ENCODE results near the gene SPRED3. TPM values are rescaled to one million over a fixed set of nuclear protein-coding genes. Genes with fewer than 3 reads are reported as not detected.

The SPRED3 gene
- total RNA-seq, 2 donors from 2014 or later = 5.3 to 10.0 TPM

- Histone ChIP-seq H3K36me3 (ENCODE audit: control insufficient read depth, insufficient read depth, low read length) (no peaks in the 10 kb centered on the region), H3K27ac (ENCODE audit: low read depth, low read length) (no peak overlapping the region), H3K4me3 (ENCODE audit: low read length) (no peak overlapping the region), H3K9me3 (ENCODE audit: control insufficient read depth, low read length) (no peaks in the 10 kb centered on the region), H3K27me3 (ENCODE audit: control insufficient read depth, insufficient read depth, low read length, poor library complexity, severe bottlenecking) (peaks cover 16% of the 10 kb centered on the region), H3K9ac (ENCODE audit: extremely low read depth, low read length, poor library complexity, severe bottlenecking) (no peak overlapping the region), H3K4me1 (ENCODE audit: control insufficient read depth, insufficient read depth, low read length) (peaks cover 3% of the 10 kb centered on the region)
- Mint-ChIP-seq H3K27me3 (ENCODE audit: insufficient read depth) (peaks cover 38% of the 10 kb centered on the region), H3K9me3 (no peaks in the 10 kb centered on the region), H3K4me3 (no peak overlapping the region), H3K4me1 (peaks cover 9% of the 10 kb centered on the region), H3K27ac (no peak overlapping the region), H3K36me3 (ENCODE audit: low read depth) (peaks cover under 1% of the 10 kb centered on the region)
- no peak for TF ChIP-seq CTCF (conservative IDR thresholded peaks at IDR 0.05)
- 81 to 91% methylated on average over 3 to 6 of the region's 6 CpGs for WGBS, 2 experiments (ENCODE audit: insufficient coverage in 1 of 2, insufficient read length in 1 of 2)
- no peak for DNase-seq
Observed at GRCh38 chr19:38371081-38371480, 17.4 kb upstream of the SPRED3 start.

GRCh38 chr19:38373907-38374331, 14.6 kb upstream of the SPRED3 start:
- Histone ChIP-seq H3K27me3 (ENCODE audit: control insufficient read depth, insufficient read depth, low read length, poor library complexity, severe bottlenecking) (peaks cover 16% of the 10 kb centered on the region), H3K36me3 (ENCODE audit: control insufficient read depth, insufficient read depth, low read length) (peaks cover 13% of the 10 kb centered on the region), H3K9me3 (ENCODE audit: control insufficient read depth, low read length) (no peaks in the 10 kb centered on the region), H3K4me3 (ENCODE audit: low read length) (peak overlapping the region; percentile 68), H3K4me1 (ENCODE audit: control insufficient read depth, insufficient read depth, low read length) (peaks cover 3% of the 10 kb centered on the region), H3K27ac (ENCODE audit: low read depth, low read length) (no peak overlapping the region), H3K9ac (ENCODE audit: extremely low read depth, low read length, poor library complexity, severe bottlenecking) (no peak overlapping the region)
- Mint-ChIP-seq H3K27ac (peak overlapping the region; percentile 83), H3K36me3 (ENCODE audit: low read depth) (peaks cover 9% of the 10 kb centered on the region), H3K4me1 (peaks cover 10% of the 10 kb centered on the region), H3K9me3 (no peaks in the 10 kb centered on the region), H3K4me3 (peak overlapping the region; percentile 99), H3K27me3 (ENCODE audit: insufficient read depth) (peaks cover 27% of the 10 kb centered on the region)
- WGBS, 2 experiments (ENCODE audit: insufficient coverage in 1 of 2, insufficient read length in 1 of 2) = 89 to 94% methylated on average over 5 to 6 of the region's 6 CpGs
- TF ChIP-seq CTCF (conservative IDR thresholded peaks at IDR 0.05) = no peak
- no peak for DNase-seq

GRCh38 chr19:38374332-38375097, 14.0 kb upstream of the SPRED3 start, which contains the start of gene PSMD8:
Gene PSMD8 (plus strand): TSS chr19:38374571. CDS start chr19:38374602, 31 bp downstream.
- H3K36me3 Mint-ChIP-seq (ENCODE audit: low read depth) = peaks cover 11% of the 10 kb centered on the region
- TF ChIP-seq CTCF (conservative IDR thresholded peaks at IDR 0.05) = peak; percentile 37

More at GRCh38 chr19:38374332-38375097, 14.0 kb upstream of the SPRED3 start, which contains the start of gene PSMD8:
- Histone ChIP-seq H3K36me3 (ENCODE audit: control insufficient read depth, insufficient read depth, low read length) (peaks cover 18% of the 10 kb centered on the region), H3K9me3 (ENCODE audit: control insufficient read depth, low read length) (no peaks in the 10 kb centered on the region), H3K4me3 (ENCODE audit: low read length) (peak within 1 kb of the TSS; percentile 97), H3K4me1 (ENCODE audit: control insufficient read depth, insufficient read depth, low read length) (peaks cover 3% of the 10 kb centered on the region), H3K9ac (ENCODE audit: extremely low read depth, low read length, poor library complexity, severe bottlenecking) (peak within 1 kb of the TSS; percentile 96), H3K27me3 (ENCODE audit: control insufficient read depth, insufficient read depth, low read length, poor library complexity, severe bottlenecking) (peaks cover 16% of the 10 kb centered on the region), H3K27ac (ENCODE audit: low read depth, low read length) (peak within 1 kb of the TSS; percentile 83)
- 0% methylated on average over 27 to 65 of the region's 65 CpGs for WGBS, 2 experiments (ENCODE audit: insufficient coverage in 1 of 2, insufficient read length in 1 of 2)
- Mint-ChIP-seq H3K27ac (peak within 1 kb of the TSS; percentile 98), H3K9me3 (no peaks in the 10 kb centered on the region), H3K4me3 (peak within 1 kb of the TSS; percentile 99), H3K27me3 (ENCODE audit: insufficient read depth) (peaks cover 27% of the 10 kb centered on the region), H3K4me1 (peaks cover 10% of the 10 kb centered on the region)
- peak; percentile 99 for DNase-seq
